GM21423 (cell line): ENCODE results near the gene WDR86.
A peak's percentile ranks its signal among the peaks of the same experiment; 100 is the strongest.

Experiments
- ATAC-seq: cut with Tn5 transposase; IDR thresholded peaks from one replicate; pipeline ENCODE4 v1.9.1; 2021; ENCODE audit warnings: mild to moderate bottlenecking, moderate library complexity; ENCODE audit not compliant: unreplicated experiment

The WDR86 gene

DNA sequence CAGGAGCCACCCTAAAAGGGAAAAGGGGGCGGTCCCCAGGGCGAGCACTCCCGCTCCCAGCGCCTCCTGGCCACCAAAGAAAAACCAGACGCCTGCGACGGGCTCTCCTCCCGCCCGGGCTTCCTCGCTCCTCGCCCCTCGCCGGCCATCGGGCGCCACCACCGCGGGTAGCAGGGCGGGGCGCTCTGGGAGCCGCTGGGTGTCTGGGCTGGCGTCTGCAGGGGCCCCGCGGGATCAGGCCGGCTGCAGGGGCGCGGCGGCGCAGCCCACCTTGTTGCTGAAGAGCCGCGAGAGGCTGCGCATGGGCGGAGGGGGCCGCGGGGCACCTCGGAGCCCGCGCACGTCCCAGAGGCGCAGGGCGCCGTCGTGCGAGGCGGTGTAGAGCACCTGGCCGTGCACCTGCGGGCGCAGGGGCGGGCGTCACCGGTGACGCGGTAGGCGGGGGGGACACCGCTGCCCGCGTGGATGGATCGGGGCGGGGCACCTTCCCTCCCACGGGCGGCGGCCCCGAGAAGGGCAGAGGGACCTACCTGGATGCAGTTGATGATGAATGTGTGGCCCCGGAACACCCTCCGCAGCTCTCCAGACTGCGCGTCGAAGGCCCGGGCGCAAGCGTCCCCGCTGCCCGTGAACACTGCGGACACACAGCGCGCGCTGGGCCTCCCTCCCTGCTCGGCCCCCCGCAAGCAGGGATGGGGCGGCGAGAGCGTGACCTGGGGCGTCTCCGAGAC is 28.3 kb downstream of the WDR86 start:
- ATAC-seq, result no peak

DNA sequence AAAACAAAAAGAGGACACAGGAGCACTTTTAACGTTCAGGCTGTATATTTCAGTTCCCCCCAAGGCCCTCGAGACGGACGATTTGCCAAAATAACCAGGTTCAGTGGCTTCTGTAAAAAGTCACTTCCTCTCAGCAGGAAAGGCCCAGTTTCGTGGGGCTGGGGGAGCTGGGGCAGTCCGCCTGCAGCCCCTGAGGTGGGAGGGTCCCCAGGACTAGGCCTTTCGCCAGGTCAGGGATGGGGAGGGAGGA is 28.8 kb downstream of the WDR86 start:
- ATAC-seq, result no peak

DNA sequence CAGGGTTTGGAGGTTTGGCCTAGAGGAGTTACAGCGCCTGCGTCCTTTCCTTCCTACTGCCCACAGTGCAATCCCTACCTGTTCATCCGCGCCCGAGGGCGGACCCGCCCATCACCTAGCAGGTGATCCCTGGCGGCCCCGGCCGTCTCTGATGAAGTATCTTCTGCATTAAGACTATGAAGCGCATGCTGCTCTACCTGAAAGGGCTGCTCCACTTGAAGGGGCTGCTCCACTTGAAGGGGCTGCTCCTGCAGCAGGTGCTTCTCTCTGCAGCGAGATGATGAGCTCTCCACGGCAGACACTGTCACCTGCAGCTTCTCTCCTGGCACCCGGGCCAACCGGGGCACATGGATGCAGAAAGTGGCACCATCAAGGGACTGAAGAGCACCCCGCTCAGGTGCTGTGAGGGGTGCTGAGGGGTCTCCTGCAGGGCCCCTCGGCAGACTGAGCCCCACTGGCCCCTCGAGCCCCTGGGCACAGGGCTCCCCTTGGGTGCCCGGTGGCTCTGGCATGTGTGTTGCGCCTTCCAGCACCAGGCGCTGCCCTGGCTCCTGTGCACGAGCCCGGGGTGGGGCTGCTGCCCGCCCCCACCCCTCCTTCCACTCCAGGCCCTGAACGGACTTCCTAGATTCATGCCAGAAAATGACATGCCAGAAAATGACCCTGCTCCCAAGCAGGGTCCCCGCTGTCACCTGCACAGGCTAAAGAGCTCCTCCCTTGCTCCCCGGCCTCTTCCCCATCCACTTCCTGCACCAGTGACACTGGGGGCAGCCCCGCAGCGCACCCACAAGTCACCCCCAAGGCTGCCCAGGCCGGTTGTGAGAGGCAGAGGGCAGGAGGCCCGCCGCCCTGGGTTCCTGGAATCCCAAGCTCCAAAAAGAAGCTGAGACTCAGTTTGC is 29.4 kb downstream of the WDR86 start:
- ATAC-seq, result no peak

DNA sequence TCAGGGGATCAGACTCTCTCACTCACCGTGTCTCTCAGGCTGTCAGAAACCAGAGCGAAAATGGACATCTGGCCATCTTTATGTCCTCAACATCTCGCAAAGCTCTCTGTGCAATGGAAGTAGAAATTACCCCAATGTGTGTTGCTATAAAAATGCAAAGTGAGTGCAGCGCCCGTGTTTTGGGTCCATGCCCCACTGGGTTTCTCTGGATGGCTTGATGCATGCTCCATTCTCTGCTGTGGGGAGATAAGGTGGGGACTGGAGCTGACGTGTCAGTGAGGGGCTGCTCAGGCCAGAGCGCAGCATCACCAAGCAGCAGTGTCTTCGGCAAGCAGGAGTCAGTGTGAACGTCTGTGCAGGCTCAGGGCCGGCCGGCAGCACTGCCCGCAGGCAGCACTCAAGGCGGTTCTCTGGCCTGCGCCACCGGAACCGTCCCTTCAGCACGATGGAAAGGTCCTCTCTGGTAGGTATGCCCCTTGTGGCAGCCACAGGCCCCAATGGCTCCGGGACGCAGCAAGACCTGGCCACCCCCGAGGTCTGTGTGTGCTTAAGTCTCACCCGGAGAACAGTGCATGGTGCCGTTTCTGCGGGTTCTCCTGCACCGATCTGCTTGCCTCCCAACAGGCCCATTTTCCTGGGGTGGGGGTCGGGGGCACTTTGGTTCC is 30.2 kb downstream of the WDR86 start:
- ATAC-seq, result no peak

DNA sequence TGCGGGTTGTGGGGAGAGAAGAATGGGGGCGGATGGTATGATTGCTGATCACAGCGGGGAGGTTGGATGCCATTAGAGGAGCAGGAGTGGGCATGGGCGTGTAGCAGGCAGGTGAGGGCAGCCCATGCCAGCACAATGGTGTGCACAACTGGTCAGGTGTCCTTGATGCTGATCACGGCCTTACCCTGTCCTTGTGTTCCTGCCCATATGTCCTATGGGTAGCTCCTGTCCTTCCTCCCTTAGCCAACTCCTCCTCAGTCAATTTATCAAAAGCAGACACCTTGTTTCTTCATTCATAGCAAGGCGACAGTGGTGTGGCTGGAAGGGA is 30.7 kb downstream of the WDR86 start:
- ATAC-seq, result no peak

DNA sequence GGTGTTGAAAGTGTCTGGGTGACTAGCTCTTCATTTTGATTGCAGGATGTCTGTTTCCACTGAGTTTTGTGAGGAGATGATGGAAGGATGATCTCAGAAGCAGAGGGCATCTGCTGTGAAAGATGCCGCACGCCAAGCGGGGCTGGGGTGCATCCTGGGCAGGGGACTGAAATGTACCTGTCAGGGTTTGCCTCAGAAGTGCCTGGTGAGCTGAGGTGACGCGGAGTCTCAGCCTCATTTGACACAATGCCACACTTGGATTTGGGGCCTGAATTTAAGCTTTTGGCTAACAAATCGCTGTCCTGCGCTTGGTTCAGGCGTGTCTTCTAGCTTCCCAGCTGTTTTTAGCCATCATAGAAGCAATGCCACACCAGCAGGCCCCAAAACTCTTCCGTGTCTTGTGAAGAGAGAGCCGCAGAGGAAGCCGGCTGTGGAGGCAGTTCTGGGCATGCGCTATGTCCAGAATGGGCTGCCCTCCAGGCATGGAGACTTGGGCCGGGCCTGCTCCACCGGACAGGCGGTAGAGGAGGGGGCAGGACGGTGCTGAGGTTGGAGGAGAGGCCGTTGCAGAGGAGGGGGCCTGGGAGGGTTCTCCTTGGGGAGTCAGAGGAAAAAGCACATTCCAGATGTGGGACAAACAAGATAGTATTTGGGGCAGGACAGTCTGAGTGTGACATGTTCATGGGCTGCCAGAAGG is 31.2 kb downstream of the WDR86 start:
- no peak for ATAC-seq

DNA sequence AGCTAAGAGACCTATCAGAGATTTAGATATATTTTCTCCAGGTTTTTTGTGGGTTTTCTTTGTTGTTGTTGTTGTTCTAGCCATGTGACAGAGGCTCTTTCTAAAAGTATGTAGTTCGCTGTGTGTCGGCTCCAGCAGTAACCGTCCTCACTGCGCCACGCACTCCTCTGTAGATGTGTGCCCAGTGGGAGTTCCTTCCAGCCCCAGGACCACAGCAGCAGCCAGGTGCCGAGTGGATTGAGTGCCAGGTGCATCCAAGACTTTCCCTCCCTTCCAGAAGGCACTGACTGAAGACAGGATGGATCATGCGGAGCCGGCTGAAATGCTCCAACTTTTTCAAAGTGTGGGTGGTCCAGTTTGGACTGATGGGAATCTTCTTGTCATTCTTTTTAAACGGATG is 31.8 kb downstream of the WDR86 start:
- ATAC-seq, result no peak

DNA sequence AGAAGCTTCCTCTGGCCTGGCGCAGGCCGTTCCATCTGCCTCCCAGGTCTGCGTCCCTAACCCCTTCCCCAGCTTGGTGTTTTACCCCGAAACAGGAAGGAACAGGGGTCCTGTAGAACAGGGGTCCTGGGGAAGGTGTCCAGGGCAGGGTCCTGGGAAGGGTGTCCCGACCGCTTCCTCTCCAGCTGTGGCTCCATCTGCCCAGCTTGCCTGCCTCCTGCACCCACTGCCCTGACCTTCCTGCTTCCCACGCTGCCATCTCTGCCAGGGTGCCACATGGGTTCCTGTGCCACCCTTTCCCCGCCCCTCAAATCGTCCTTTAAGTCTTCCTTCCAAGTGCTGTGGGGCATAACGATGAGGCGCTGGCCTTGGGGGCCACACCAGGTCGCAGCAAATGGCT is 32.4 kb downstream of the WDR86 start:
- ATAC-seq, result no peak

DNA sequence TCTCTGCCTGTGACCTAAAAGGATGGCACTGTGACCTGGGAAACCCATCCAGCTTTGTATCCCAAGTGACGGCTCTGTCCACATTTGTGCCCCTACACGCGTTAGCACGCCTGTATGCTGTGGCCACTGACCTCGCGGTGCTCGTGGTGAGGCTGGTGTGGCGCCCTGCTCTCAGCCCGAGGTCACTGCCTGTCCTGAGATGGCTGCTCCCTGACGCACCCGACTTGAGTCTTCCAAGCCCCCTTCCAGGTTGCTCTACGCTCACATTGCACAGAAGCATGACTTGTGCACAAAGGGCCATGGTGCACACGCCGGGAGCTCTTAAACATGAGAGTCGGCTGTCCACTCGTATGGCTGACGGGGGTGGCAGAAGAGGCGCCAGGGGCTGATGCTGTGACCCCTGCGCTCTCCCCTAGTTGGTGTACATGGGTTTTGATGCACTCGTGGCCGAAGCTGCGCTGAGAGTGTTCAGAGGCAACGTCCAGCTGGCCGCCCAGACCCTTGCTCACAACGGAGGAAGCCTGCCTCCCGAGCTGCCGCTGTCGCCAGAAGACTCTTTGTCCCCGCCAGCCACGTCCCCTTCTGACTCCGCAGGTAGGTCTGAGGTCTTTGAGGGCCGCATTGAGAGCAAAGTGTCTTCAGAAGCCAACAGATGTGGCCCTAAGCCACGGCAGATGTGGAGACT is 33.5 kb downstream of the WDR86 start:
- ATAC-seq, result no peak

DNA sequence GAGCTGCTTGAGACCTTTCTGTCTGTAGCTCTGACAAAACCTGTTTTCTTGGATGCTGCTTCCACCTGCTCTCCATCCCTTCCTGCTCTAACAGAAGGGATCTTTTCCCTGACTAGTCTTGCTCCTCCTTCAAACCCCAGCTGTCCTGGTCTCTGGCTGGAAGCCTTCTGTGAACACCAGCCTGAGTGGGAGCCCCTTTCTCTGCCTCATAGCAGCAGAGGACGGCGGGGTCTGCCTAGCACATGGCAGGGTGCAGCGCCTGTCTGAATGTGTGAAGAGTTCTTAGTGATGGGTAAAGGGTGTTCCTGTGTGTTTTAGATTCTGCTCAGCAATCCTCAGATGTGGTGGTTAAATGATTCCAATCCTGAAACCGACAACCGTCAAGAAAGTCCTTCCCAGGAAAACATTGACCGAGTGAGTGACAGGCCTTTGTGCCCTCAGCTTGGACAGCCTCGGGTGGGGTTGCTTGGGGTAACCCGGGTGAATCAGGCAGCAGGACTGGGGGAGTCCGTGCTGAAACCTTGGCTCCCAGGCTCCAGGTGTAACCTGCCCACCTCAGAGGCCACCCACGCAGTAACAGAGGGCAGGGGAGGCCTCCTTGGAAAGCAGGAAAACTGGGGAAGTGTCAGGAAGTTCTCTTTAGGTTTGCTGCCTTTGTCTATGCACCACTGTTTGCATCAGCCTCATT is 34.2 kb downstream of the WDR86 start:
- ATAC-seq, result no peak

DNA sequence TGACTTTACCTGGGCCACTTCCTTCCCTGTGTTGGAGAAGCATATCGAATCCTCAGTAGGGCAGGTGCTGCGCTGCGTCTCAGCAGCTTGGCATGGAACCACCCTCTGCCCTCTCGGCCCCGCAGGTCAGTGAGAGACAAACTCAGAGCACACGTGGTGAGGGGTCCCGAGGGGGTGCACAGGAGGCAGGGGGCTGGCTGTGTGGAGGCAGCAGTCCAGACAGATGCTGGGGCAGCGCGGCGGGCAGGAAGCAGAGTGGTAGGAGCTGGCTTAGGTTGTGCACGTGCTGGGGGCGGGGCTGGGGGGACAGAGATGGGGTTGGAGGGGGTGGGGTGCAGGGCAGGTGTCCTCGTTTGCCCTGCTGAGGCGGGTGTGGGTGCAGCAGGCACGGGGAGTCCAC is 35.1 kb downstream of the WDR86 start:
- no peak for ATAC-seq

DNA sequence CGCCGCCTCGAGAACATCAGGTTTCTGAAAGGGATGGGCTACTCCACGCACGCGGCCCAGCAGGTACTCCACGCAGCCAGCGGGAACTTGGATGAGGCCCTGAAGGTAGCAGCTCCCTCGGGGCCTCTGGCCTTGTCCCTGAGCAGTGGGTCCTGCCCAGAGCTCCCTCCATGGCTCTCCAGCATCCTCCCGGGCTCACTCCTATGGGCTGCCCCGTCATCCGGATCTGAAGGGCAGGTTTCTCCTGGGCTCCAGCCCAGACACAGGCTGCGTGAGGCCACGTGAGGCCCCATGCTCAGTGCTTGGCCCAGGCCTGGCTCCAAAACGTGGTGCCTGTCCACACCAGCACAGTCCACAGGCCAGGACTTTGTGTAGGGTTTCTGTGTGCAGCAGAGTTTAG is 35.7 kb downstream of the WDR86 start:
- ATAC-seq, result no peak

DNA sequence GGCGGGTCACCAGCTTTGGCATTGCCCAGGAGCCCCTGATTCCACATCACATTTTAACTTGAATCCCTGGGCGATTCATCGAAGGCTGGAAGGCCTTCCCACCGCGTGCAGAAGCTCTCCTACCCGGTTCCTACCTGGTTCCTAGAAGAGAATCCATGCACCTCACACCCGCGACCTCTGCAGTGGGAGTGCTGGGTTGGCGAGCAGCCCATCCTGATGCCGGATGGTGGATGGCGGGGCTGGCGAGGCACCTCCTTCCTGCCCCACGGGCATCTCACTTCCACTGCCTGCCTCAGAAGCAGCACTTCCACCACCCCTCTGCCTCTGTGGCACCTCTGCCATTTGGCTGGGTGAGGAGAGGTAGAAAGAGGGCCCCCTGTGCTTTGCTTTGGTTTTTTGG is 36.2 kb downstream of the WDR86 start:
- ATAC-seq, result no peak

DNA sequence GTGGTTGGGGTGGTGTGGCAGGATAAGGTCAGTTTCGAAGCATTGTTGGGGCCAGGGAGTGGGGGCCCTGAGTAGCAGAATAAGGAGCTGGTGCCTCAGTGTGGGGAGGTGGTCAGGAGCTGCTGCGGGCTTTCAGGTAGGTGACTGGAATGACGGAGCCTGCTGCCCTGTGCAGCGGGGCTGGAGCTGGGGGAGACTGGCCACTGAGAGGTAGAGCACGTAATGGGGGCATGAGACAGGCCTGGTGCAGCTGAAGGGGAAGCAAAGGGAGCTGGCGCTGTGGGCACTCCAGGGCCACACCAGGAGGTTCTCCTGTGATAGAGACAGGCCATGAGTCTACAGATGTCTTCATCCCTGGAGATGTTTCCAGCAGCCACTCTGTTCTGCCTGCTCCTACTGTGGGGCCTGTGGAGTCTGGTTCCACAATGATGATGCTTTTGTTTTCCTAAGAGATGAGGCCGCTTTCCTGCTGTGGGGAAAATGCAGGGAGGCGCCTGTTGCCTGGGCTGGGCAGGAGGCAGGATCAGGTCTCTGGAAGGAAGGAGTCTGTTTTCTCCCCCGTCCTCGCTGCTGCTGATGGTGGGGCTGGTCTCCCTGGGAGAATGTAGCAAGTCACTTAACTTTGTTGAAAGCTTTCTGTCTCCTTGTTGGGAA is 37.1 kb downstream of the WDR86 start:
- no peak for ATAC-seq

DNA sequence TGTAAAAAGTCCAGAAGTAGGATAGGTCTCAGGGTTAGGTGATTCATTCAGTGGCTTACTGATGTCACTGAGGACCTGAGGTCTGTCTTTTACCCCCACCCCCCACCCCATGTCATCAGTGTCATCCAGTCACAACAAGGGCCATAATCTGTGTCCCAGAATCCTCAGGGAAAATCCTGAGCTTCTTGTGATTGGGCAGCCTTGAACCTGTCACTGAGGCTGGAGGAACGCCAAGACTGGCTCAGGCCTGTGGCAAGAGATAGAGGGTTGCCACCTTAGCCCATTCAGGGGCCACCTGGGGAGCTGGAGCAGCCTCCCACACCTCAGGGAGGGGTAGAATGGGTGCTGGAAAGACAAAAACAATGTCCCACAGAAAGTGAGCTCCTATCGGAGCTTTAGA is 38.6 kb downstream of the WDR86 start:
- no peak for ATAC-seq

DNA sequence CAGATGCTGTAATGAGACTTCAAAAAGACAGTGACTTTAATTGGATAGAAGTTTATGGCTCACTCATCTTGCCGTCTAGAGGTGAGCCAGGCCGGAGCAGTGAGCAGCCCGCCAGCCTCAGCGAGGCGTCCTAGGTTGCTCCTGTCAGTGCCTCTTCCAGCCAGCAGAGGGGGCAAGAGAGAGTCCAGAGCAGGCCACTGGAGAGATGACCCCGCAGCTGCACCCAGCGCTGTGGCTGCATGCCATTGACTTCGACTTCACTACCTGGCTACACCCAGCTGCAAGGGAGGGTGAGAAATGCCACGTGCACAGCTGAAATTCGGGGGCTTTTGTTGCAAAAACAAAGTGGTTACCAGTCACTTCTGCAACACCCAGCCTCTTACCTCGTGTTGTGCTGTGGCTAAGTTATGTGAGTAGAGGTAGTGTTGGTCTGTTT is 41.7 kb downstream of the WDR86 start:
- ATAC-seq, result peak; percentile 99

DNA sequence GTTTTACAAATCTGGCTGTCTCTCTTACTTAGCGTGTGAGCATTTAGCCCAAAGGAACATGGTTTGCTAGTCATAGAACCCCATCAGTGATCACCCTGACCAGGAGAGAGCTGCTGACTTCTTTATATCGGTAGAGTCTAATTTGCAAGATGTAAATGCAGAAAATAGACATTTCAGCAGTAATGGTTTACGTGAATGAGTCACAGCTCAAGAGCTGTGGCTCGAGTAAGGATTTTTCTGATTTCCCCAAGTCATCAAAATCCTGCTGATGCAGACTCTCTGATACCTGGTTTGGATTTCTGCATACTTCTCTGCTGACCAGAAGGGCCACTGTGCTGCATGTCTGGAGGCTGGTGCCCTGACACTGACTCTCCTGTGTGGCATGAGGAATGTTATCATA is 42.6 kb downstream of the WDR86 start:
- no peak for ATAC-seq

DNA sequence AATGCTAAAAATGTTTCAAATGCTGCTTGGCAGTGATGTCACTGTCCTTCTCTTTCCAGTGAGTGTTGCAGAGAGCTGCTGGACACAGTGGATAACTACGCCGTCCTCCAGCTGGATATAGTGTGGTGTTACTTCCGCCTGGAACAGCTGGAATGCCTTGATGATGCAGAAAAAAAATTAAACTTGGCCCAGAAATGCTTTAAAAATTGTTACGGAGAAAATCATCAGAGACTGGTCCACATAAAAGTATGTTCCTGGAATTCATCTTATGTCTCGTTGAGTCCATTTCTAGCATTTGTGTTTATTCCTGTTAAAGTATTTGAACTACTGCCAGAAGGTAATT is 43.0 kb downstream of the WDR86 start:
- no peak for ATAC-seq

DNA sequence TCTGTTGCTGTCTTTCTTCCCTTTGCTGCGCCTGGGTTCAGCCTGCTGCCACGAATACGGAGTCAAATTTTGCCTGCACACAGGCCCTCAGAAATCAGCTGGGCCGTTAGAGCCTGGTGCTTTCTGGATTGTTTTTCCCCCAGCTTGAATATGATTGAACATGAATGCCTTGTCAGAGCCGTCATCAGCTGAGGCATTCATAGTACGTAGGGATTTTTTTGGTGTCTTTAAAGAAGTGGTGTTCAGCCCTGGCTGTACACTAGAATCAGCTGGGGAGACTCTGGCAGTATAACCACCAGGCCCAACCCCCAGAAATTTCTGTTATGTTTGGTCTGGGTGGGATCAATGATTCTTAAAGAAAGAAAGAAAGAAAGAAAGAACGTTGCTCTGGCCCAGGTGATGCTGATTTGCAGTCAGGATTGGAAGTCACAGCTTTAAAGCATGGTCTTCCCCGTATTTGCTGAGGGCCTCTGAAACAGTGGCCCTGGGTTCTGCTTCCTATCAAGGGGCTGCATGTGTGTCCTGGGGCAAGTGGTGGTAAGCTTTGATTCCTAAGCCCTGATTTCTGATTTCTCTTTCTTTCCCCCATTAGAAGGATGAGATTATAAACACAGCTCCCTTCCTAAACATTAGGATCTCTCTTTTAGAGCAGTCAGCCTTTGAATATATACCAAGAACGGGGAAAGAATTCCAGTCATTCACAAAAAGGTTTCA is 43.5 kb downstream of the WDR86 start:
- no peak for ATAC-seq
